CD4-positive, alpha-beta T cell treated with Interleukin-17A for 1 hour (primary cell): Measurements from ENCODE around the gene ARL8A.
"Not testable (repeated sequence)": the region's sequence is repeated elsewhere in the genome, so short reads cannot be mapped to it uniquely, and the experiment has no call there.

Experiments used
- DNase-seq: peaks from one replicate; pipeline ENCODE4 v3.0.0-alpha.2; 2020

ARL8A gene

DNA sequence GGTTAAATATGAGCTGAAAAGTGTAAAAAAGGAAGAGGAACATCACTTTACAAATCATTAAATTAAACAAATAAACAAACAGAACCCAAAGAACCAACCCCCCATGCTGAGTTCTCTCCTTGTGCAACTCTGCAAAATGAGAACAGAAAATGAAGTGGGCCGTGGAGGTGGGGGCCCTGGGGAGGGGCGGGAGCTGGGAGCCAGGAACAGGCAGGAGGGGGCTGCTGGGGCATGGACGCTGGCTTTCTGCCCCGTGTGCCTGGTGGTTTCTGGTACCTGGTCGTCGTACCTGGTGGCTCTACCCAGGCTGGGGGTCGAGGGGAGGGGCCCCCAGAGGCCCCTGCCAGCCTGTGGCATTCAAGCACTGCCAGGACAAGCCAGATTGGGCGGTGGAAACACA, 11.0 kb downstream of the ARL8A start:
- DNase-seq: no peak

DNA sequence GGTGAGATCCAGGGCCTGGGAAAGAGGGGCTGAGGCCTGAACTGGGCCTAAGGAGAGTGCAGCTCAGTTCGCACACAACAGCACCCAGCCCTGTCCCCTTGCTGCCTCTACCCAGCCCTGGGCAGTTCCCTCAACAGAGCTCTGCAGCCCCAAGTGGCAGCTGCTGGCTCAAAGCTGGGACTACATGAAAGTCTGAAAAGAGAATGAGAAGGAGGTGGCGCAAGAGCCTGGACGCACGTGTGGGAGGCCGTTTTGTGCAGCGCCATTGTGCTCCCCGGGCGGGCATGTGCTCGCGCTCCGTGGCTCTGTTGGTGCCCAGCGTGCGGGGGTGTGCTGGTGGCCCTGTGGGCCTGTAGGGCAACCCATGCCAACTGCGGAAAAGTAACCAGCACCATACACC, 11.5 kb downstream of the ARL8A start:
- no peak for DNase-seq

DNA sequence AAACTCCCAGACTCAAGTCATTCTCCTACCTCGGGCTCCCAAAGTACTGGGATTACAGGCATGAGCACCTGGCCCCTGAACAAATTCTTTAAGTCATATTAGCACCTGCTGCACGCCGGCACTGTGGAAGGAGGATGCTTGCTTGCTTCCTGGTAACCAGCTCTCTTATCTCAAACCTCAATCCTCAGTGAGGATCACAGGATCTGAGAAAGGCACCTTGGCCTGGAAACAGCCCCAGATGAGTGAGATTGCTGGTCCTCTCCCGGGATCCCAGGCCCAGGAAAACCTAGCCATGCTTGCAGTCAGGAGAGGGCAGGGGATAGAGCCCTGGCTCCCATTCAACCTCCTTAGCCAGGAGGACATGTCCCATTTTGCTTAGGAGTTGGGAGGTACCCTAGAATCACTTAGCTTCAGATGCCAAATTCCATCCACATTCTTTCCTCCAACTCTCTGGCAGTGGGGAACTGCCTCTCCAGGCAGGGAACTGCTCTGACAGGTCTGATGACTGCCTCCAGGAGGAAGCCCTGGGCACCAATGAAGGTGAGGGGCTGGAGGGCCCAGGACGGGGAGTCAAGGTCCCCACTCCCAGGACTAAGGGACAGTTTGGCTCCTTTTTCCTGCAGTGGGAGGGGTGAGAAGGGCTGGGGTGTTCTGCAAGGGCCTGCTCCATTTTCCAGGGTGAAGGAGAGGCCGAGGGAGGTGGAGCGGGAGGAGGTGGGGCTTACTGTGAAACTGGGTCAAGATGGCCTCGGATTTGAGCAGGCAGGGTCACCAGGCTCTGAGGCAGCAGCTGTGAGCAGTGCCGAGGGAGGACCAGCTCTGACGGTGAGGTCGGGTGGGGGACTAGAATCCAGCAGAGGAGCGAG, 12.3 kb downstream of the ARL8A start:
- DNase-seq: no peak

DNA sequence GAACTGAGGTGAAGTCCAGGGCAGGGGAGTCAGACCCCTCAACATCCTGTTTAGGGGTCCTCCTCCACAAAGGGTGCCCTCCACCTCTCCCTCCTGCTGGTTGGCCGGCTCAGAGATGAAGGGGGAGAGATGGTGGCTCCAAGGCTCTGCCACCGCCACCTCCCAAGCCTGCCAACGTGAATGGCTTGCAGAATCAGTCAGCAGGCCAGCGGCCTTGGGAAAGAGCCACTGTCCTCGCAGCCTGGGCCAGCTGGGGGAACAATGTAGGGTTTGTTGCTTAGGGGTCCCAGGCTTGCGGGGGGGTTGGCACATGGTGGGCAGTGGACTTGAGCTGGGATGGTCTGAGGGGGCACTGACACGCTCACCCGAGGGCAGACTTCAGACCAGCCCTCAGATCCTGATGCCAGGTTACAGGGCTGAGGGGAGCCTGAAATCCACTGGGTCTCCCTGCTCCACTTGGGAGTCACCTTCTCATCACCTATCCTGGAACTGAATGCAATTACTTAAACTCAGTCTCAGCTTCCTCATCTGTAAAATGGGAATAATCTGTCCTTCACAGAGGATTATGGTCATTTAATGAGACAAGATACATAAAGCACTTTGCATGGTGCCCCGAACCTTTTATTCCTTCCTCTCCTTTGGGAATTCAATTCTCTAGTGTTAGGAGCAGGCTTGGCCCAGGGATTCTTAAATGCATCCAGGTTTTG, 13.6 kb downstream of the ARL8A start:
- no peak for DNase-seq

DNA sequence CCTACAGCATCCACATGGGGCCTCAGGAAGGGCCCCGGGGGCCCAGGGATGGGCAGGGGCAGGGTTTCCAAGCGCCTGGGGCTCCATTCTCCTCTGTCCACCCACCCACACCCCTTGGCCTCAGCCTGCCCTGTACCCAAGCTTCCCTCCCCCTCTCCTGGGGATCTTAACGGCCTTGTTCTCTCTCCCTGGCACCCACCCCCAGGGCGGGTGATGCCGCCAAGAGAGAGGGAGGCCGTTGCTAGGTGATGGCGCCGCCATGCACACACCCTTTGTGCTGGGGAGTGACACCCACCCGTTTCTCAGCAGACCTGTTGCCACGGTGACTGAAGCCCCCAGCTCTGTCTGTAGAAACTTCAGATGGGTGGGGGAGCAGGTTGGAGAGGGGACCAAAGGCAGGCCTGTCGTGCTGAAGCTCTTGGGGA, 14.2 kb downstream of the ARL8A start:
- no peak for DNase-seq

DNA sequence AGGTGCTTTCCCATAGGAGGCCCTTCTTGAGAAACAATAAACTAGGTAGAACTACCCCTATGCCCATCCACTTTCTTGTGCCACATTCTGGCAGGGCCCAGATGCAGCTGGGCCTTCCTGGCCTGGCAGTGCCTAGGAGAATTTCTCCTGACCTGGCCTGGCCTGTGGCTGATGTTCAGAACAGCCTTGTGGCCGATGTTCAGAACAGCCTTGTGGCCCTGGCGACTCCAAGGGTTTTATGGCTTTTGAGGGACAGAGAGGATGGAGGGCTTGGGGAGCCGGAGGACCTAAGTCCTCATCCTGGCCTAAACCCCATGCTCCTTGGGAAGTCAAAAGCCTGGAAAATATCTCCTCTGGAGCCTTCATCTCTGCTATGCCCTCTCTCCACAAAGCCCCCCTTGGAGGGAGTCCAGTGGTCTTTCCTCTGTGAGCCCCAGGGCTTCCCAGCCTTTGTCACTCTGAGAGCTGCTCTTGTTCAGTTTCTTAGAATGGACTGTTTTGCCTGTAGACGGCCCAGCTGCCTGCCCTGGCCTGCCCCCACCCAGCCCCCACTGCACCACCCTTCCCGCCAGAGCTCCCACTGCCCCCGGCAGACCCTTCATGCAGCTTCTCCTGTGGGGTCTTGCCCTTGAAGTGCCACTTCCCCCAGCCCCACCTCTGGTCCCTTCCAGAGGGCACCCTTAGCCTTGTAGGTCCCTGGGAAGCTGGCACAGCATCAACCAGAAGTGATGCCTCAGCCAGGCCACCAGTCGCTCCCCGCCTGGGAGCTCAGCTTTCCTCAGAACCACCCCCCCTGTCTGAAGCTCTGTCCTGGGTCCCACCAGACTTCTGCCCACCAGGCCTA, 14.9 kb downstream of the ARL8A start:
- no peak for DNase-seq

DNA sequence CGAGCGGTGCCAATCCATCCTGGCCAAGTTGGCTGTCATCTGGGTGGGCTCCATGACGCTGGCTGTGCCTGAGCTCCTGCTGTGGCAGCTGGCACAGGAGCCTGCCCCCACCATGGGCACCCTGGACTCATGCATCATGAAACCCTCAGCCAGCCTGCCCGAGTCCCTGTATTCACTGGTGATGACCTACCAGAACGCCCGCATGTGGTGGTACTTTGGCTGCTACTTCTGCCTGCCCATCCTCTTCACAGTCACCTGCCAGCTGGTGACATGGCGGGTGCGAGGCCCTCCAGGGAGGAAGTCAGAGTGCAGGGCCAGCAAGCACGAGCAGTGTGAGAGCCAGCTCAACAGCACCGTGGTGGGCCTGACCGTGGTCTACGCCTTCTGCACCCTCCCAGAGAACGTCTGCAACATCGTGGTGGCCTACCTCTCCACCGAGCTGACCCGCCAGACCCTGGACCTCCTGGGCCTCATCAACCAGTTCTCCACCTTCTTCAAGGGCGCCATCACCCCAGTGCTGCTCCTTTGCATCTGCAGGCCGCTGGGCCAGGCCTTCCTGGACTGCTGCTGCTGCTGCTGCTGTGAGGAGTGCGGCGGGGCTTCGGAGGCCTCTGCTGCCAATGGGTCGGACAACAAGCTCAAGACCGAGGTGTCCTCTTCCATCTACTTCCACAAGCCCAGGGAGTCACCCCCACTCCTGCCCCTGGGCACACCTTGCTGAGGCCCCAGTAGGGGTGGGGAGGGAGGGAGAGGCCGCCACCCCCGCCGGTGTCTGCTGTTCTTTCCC, 16.5 kb downstream of the ARL8A start:
- no peak for DNase-seq

DNA sequence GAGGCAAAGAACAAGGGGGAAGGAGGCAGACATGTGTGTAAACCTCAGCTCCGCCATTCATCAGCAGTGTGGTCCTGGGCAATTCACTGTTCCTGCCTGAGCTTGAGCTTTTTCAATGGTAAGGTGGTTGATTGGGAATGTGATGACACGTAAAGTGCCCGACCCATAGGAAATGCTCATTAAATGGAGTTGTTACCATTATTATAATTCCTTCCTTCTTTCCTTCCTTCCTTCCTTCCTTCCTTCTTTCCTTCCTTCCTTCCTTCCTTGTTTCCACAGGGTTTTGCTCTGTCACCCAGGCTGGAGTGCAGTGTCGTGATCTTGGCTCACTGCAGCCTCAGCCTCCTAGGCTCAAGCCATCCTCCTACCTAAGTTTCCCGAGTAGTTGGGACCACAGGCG, 17.5 kb downstream of the ARL8A start:
- no peak for DNase-seq

DNA sequence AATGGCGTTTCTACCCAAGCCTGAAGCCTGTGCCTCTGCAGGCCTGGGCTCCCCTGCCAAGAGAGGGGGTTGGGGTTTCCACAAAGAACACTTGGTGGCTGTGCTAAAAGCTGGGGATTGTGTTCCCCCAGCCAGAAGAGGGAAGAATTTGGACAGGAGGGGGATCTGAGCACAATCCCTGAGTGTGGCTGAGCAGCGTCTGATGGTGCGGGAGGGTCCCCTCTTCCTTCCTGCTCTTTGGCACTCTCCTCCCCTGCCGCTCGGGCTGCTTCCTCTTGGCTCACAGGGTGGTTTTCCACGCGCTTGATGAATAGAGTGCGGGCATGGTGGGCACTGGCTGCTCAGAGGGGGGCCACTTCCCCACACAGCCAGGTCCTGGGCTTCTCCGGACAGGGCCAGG, 18.1 kb downstream of the ARL8A start:
- no peak for DNase-seq

DNA sequence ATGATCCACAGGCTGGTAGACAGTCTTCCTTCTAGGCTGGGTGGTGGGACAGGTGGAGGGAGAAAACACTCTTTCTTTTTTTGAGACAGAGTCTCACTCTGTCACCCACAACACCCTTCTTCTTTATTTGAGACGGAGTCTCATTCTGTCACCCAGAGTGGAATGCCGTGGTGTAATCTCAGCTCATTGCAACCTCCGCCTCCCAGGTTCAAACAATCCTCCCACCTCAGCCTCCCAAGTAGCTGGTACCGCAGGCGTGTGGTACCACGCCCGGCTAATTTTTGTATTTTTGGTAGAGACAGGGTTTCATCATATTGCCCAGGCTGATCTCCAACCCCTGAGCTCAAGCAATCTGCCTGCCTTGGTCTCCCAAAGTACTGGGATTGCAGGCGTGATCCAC, 18.9 kb downstream of the ARL8A start:
- no peak for DNase-seq

DNA sequence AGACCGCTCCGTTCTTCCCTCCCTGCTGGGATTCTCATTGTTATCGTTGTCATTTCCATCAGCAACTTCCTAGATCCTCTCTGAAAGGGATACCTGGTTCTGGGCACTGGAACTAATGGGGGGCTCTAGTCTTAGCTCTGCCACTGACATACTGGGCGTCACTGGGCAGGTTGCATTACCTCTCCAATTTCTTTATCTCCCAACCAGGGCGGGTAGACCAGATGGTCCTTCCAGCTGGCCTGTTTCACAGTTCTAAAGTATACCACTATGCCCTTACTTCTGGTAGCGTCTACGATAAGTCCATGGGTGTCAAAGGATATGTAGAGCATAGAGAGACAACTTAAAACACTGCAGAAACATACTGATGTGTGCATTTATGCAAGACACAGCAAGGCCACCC, 20.4 kb downstream of the ARL8A start:
- no peak for DNase-seq

DNA sequence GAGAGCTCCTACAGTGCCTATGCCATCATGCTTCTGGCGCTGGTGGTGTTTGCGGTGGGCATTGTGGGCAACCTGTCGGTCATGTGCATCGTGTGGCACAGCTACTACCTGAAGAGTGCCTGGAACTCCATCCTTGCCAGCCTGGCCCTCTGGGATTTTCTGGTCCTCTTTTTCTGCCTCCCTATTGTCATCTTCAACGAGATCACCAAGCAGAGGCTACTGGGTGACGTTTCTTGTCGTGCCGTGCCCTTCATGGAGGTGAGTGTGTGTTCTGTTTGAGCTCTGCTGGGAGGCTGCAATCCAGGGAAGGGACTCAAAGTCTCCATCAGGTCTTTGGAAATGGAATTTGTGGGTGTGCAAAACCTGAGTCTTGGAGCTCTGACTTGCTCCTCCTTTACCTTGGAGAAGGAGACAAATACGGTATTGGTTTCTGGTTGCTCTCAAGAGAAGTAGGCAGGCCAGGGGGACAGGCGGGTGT, 21.2 kb downstream of the ARL8A start:
- no peak for DNase-seq

DNA sequence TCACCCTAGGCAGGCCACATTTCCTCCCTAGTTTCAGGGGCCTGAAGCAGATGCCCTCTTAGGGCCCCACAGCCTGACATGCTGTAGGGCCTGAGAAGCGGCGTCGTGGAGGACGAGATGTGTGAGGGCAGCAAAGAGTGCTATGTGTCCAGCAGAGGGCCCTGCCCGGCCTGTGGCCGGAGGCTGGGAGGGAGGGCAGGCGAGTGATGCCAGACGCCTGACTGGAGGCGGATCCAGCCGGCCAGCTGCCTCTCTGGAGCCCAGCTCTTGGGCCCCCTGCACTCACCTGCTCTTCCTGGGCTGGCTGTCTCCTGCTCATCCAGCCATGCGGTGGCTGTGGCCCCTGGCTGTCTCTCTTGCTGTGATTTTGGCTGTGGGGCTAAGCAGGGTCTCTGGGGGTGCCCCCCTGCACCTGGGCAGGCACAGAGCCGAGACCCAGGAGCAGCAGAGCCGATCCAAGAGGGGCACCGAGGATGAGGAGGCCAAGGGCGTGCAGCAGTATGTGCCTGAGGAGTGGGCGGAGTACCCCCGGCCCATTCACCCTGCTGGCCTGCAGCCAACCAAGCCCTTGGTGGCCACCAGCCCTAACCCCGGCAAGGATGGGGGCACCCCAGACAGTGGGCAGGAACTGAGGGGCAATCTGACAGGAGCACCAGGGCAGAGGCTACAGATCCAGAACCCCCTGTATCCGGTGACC, 21.8 kb downstream of the ARL8A start, which contains the start of gene GPR37L1:
GPR37L1 (plus strand) TSS at position 279 of the 697 bp plus-strand sequence; CDS start at position 326, 47 bp downstream.
- DNase-seq: no peak

DNA sequence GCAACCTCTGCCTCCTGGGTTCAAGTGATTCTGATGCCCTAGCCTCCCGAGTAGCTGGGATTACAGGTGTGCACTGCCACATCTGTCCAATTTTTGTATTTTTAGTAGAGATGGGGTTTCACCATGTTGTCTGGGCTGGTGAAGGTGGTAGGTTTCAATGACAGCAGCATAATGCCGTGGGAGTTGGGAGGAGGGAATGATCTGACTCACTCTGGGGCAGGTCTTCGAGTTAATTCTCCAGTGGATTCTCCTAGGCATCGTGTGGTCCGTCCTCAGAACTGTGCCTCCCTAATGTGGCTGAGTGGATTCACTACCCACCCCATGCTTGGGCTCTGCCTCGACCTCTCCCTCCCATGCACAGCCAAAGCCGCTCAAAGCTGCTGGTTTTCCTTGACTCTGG, 23.5 kb downstream of the ARL8A start:
- no peak for DNase-seq

DNA sequence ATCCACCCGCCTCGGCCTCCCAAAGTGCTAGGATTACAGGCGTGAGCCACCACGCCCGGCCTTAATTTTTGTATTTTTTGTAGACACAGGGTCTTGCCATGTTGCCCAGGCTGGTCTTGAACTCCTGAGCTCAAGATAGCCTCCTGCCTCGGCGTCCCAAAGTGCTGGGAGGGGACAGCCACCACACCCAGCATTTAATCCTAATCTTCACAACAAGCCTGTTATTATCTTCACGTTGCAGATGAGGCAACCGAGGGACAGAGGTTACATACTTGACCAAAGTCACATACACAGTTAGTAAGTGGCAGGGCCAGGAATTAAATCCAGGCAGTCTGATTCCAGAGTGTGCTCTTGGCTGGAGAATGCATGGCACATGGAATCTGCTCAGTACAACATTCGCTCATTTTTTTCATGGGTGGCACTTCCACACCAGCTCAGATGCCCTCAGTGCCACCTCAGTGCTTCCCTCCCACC, 26.6 kb downstream of the ARL8A start:
- no peak for DNase-seq

DNA sequence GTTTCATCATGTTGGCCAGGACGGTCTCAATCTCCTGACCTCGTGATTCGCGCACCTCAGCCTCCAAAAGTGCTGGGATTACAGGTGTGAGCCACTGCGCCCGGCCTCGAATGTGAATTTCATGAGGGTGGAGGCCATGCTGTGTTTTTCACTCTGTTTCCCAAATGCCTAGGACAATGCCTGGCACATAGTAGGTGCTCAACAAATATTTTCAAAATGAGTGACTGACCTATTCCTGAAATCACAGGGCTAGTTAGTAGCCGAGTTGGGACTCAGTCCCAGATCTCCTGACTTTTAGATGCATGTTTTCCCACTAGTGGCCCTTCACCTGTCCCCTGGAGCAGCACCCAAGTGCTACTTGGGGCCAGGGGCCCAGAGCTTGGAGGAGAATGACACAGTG, 28.2 kb downstream of the ARL8A start:
- no peak for DNase-seq

DNA sequence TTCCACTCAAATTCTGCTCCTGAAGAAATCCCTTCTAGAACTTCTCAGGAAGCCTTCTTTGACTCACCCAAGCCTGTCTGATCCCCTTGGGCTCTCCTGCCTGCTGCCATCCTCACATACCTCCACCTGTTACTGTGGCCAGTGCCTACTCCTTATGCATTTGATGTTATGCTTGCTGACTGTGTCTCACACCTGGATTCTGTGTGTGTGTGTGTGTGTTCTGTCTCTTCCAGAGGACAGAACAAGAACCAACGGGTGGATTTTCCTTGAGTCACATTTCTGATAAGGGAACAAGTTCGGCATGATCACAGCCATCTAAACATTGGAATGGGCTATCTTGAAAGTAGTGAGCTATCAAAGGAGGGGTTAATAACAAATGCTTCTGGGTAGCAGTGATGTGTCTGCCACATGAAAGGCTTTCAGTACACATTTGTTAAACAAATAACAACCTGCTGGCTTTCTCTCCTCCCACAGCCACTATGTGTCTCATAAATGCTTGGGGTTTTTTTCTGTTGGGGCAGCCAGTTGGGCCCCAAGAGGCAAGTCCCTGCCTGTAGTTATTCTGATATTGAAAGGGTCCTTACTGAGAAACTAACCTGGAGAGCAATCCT, 30.7 kb downstream of the ARL8A start:
- DNase-seq: no peak

DNA sequence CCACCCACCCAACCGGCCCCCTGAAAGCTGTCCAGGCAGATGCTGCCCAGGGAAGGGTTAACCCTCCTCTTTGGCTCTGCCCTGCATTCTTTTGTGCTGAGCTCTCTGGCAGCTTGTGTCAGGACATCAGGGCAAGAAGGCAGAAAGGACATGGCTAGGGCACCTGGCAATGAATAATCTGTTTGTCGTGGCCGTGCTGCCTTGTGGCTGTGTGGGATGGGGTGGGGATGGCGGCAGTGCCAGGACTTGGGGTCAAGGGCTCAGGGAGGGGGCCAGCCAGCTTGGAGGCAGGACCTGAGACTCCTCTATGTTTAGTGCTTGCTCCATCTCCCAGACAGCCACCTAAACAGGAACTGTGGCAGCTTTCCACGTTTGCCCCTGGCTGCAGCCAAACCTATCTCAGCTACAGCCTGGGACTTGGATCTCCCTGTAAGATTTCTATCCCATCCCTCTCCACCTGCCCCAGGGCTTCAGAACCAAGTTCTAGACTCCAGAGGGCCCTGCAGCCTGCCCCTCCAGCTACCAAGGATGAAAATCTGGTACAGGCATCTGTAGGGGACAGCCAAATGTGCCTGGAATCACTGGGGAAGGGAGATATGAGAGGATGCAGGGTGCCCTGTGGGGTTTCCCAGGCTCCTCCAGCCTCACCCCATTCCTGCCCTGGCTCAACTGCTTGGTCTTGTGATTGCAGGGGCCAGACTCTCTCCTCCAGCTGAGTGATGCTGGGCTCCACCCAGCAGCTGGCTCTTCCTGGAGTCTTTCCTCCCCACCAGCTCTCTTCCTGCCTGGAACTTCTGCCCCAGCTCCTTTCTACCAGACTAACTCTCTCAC, 31.5 kb downstream of the ARL8A start:
- no peak for DNase-seq

DNA sequence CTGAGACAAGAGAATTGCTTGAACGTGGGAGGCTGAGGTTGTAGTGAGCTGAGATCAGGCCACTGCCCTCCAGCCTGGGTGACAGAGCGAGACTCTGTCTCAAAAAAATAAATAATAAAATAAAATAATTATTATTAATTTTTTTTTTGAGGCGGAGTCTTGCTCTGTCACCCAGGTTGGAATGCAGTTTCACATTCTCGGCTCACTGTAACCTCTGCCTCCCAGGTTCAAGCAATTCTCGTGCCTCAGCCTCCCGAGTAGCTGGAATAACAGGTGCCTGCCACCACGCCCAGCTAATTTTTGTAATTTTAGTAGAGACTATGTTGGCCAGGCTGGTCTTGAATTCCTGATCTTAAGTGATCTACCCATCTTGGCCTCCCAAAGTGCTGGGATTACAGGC, 32.9 kb downstream of the ARL8A start:
- not testable (repeated sequence) for DNase-seq

DNA sequence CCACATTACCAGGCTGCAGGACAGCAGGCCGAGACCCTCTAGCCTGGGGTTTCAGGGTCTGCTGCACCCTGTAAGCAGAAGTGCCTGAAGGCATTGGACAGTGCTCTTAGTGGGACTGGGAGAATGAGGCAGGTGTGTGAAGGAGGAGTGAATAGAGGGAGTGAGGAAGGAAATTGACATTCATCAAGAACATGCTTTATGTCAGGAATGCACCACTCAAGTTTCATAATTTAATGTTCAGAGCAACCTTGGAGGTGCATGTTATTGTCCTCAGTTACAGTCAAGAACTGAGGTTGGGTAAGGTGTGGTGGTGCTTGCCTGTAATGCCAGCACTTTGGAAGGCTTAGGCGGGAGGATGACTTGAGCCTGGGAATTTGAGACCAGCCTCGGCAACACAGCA, 33.6 kb downstream of the ARL8A start:
- DNase-seq: no peak
